Vein endothelial cell (primary cell): ENCODE data around the gene GLB1L2. TPM values are rescaled to one million over a fixed set of nuclear protein-coding genes. Genes with fewer than 3 reads are reported as not detected.

ENCODE experiments used
- total RNA-seq: library from RNA; depleted of rRNA; stranded (reverse); fragments of >200 nt; gene quantifications from 2 replicates; pipeline ENCODE4 v1.2.3, GENCODE V29; 2012

Gene GLB1L2, protein sequence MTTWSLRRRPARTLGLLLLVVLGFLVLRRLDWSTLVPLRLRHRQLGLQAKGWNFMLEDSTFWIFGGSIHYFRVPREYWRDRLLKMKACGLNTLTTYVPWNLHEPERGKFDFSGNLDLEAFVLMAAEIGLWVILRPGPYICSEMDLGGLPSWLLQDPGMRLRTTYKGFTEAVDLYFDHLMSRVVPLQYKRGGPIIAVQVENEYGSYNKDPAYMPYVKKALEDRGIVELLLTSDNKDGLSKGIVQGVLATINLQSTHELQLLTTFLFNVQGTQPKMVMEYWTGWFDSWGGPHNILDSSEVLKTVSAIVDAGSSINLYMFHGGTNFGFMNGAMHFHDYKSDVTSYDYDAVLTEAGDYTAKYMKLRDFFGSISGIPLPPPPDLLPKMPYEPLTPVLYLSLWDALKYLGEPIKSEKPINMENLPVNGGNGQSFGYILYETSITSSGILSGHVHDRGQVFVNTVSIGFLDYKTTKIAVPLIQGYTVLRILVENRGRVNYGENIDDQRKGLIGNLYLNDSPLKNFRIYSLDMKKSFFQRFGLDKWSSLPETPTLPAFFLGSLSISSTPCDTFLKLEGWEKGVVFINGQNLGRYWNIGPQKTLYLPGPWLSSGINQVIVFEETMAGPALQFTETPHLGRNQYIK
- total RNA-seq = 0.67 and 1.6 TPM in 2 replicates

GRCh38 chr11:134331354-134332188, at the start of gene GLB1L2:
Gene GLB1L2 (plus strand): TSS chr11:134331988. CDS start chr11:134332062, 74 bp downstream.

DNA sequence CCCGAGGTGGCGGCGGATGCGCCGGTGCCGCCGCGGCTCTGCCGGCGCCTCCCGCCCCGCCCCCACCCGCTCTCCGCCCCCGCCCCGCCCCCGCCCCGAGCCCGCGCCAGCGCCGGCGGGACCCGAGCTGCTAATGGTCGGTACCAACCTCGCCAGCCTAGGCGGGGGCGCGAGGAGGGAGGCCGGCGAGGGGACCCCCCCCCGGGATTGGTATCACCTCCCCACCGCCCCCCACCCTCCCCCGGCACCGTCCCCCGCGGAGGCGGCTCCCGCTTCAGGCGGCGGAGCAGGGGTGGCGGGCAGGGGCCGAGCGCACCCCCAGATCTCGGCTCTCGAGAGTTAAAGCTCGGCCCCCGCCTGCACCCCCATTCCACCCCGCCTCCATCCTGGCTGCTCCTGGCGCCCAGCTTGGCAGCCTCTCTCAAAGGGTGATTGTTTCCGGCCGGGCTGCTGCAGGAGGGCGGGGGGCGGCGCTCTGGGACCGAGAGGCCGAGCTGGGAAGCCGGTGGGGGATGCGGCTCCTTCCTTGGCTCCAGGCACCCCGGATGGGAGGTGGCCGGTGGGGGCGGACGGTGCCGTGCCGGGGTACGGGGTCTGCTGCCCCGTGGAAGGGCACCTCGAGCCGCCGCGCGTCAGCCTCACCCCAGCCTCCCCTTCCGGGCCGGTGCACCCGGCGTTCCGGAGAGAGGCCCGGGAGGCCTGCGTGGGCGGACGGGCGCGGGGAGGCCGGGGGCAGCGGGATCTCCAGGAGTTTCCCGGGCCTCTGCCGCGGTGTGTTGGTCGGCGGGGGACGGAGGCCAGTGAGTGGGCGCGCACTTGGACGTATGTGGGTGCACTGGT, 80.6 kb downstream of the GLB1L2 start, which contains the start of gene B3GAT1:
Gene B3GAT1, minus strand, starts transcription at position 40 of the 840 bp plus-strand sequence. CDS start 24,583 bp downstream, outside the sequence.

Other genes starting within 250 kb of the GLB1L2 start
- 18.0 and 29.7 TPM in 2 replicates for gene NCAPD3, start 108.0 kb upstream of the GLB1L2 start, total RNA-seq
- gene VPS26B, start 107.3 kb upstream of the GLB1L2 start, total RNA-seq = 44.4 and 47.1 TPM in 2 replicates
- gene THYN1, start 78.6 kb upstream of the GLB1L2 start, total RNA-seq = 50.2 and 51.9 TPM in 2 replicates
- gene ACAD8, start 78.4 kb upstream of the GLB1L2 start, total RNA-seq = 18.0 and 18.3 TPM in 2 replicates
- gene GLB1L3, start 55.6 kb upstream of the GLB1L2 start, total RNA-seq = not detected in 2 replicates
- gene B3GAT1, start 80.3 kb downstream of the GLB1L2 start, total RNA-seq = not detected in 2 replicates